Brain pericyte (primary cell): ENCODE results near the gene DNAH10.

ENCODE experiments used
- DNase-seq: peaks from one replicate; pipeline ENCODE4 v3.0.0-alpha.2; 2012; ENCODE audit warnings: low read depth, low spot score

The DNAH10 gene

DNA sequence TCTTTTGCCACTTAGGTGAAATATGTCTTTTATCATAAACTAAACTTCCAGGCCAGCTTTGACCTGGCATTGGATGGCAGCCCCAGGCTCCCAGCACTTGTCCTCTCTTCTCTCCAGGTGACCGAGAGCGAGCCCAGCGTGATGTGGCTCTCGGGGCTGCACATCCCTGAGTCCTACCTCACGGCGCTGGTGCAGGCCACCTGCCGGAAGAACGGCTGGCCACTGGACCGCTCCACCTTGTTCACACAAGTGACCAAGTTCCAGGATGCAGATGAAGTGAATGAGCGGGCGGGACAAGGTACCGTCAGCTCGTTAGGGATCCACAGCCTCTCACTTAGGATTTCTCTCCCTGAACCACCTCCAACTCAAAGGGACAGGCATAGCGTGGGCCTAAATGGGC is 171.1 kb downstream of the DNAH10 start:
- DNase-seq = no peak

DNA sequence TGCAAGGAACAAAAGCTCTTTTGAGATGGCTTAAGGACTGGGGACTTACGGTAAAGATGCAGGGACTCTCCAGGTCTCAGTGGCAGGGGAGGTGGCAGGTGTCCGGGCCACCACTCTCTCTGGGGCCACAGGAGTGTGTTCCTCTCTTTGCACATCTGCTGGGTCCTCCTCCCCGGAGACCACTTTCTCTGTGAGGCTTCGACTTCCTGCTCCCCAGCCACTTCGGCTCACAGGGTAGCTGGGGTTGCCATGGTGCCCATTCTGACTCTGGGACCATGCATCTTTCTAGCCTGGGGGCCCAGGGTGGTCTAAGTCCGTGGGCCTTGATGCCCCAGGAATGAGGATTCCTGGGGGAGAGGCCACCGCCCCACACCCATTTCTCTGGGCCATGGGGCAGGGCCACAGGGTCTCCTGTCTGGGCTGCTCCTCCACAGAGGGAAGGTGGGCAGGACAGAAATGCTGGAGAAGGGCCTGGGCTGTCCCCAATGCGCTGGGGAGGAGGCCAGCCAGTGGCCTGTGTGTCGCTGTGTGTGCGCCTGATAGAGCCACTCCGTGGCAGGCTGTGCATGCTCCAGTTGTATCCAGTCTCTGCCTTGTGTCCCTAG is 172.0 kb downstream of the DNAH10 start:
- DNase-seq = no peak

DNA sequence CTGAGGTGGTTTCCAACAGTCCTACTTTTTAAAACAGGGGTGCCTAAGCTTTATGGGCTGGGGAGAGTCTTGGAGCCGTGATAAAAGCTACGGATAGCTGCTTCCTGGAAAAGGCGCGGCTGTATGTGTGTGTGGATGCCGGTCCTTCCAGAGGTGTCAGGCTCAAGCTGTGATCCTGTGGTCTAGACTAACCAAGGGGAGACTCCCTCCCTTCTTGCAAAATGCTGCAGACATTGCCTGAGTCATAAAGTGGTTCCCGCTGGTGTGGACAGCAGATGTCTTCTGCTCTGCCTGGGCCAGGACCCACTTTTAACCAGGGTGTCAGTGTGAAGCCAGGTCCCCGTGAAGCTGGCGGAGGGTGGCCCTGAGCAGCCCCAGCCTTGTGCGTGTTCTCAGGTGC is 172.7 kb downstream of the DNAH10 start:
- no peak for DNase-seq

DNA sequence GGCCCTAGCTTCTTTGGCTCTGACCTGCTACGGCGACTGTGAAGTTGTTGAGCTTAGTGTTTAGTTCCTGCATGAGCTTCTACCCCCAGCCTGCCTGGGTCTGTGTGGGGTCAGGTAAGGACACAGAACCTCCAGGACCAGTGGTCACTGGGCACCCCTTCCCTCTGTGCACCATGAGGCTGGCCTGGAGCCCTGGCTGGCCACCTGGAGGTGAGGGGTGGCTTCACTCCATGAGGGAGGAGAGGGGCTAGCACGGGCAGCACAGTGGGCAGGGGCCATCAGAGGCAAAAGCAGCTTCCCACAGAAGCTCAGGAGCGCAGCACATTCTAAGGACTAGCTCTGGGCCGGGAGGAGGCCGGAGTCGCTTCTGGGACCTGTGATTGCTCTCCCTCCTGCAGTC is 173.9 kb downstream of the DNAH10 start:
- no peak for DNase-seq

DNA sequence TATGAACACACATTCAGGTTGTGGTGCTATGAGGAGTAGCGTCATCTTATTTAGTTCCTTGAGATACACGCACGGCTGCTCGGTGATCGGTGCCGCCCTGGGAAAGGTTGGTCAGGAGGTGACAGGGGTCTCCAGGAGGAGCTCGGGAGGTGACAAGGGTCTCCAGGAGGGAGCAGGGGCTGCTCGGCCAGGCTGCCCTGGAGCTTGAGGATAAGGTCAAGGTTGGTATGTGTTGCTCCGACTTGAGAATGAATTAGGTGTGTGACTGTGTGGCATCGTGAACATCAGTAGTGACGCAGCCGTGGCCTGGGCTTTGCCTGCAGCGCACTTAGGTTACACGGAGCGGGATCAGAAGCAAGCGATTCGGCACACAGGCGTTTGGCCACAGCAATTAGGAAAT is 174.4 kb downstream of the DNAH10 start:
- DNase-seq = no peak

DNA sequence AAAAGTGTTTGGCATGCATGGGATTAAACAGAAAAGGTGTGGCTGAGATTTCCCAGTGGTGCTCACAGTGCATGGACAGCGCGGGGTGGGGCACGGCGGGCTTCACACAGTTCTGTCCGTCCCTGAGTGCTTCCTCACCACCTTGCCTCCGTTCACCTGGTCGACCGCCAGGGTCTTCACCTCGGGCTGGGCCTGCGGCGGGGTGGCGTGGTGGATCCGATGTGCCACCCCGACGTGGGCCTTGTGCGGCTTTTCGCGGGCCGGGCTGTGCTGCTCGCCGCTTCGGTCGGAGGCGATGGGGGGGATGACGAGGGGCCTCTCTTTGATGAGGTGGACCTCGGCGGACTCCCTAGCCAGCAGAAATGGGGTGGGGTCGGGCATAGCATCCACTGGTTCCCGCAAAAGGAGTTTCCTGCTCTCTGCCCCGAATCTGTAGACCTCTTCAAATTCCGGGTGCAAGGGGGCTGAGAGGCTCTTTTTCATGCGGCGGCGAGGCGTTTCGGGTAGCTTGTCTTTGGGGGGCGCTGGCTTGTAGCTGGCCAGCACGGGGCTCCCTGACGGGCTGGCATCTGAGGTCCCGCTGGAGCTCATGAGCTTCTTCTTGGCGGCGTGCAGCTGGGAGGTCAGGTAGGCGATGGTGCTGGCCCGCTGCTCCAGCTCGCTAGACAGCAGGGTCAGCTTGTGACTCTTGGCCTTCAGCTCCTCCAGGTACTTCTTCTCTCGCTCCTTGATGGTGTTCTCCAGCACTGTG is 175.0 kb downstream of the DNAH10 start:
- DNase-seq = no peak

DNA sequence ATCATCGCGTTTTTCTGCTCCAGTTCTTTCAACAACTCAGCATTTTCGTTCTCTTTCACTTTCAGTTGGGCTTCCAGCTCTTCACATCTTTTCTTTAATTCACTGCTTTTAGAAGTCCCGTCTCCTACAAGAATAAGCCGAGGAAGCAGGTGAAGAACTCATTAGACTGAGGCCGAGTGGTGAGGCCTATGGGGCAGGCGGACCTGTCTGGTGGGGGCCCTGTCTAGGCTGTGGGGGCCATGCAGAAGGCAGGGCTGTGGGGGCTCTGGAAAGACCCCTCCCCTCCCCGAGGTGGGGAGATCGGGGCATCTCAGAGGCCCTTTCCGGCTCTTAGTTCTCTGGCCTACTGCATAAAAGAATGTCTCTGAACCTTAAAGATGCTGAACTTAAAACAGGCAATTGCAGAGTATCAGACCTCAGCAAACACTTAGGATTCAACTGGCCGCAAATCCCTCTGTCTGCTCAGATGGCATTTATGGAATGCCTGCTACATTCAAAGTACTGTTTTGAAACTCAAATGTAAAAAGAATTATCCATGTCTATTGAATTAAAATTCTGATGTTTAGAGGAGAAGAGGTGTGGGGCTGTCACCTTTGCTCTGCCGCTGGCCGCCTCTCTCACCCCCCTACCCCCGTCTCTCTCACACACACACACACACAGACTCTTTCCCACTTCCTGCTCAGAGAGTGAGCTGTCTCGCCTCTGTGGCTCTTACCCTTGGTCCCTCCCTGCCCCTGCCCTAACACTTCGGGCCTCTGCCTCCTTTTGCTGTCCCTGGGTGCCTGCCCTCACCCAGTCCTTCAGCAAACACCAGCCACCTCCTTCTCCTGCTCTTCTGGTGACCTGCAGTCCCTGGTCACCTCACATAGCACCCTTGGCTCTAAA is 175.8 kb downstream of the DNAH10 start:
- DNase-seq = no peak

DNA sequence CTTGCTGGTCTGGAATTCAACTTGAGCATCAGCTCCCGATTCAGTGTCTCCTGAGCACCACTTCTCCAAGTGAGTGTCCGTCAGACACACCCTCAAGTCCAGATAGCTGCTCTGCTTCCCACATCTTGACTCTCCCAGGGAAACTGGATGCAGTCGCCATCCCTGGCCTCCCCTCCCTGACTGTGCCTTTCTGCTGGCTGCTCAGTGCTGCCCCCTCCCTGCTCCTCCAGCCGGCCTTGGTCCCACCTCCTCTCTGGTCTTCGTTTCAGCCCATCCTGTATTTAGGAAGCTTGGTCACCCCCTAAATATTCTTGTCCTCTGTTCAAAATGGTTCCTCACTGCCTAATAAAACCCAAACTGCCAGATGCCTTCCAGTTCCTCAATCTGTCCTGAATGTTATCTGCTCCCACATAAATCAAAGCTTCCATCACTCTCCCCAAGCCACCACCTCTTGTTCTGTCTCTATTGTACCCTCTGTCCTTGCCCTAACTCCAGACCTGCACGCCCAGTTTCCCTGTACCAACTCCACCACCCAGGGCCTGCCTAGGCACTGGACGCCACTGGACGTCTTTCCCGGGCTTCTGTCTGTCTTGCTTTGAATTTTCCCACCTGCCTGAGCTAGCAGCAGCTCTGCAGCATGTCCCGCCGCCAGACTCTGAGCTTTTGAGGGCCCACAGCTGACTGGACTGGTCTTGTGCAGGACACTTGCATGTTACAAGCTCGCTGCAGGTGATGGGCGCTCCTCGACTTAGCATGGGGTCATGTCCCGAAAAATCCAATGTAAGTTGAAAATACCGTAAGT is 176.8 kb downstream of the DNAH10 start:
- DNase-seq = no peak

DNA sequence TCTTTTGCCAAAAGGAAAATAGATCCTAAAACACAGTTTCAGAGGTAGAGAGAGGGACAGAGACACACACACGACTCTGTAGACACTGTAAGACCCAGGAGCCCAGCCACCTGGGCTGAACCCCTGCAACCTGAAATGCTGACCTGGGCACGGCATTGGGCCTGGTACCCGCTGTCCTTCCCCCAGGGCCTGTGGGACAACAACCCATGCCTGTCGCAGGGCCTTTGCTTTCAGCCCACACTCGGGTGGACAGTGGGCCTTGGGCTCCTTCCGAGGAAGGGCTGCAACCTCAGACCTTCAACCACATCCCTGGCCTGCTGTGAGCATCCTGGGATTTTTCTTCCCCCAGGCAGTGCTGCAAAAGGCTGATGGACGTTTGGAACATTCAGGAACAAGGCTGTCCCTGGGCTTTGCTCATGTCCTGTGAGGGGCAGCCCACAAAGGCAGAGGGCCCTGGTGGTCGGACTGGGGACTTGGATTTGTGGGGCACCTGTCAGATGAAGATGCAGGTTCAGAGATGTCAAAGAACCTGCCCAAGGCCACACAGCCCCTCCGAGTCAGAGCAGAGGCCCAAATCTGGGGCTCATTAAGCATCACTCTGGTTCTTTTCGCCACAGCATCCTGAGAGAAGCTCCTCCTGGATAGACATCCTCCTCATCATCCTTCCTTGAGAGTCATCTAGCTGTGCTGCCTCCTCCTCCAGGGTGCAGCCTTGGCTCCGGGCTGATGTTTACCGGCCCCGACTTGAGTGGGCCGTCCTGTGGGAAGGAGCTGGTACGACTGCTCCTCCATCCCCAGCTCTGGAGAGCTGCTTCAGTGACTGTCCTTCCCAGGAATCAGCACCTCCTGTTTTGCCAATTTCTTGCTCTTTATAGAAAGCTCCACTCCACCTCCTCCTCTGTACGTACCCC is 177.9 kb downstream of the DNAH10 start:
- no peak for DNase-seq

DNA sequence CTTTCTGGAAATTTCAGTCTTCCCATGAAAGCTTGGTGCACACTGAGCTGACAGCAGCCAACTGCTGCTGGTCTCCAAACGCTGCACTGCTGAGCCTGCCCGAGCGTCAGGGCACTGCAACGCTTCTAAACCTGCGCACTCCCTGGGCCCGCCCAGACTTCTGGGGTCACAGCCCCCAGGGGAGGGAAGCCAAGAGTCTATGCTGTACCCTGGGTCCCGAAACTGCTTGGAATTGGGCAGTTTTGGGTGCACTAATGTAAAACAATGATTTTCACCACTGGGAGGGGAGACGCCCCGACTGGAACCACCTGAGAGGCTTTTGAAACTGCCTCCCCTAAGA is 178.5 kb downstream of the DNAH10 start:
- no peak for DNase-seq

DNA sequence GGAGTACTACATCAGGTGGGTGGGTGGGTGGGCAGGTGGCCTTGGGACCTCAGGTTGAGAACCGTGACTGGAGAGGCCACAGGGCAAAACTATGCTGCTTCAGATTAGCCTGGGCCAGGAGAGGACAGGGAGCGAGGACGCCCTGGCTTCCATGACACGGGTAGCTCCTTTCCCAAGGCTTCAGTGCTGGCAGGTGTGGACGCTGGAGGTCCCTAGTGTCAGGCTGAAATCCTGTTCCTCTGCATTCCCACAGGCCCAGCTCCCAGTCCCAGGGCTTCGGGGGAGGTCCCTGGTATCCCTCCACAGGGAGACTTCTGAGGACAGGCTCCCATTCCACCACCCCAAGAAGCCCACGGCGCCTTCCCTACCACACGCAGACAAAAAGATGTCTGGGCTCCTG is 178.9 kb downstream of the DNAH10 start:
- DNase-seq = no peak

DNA sequence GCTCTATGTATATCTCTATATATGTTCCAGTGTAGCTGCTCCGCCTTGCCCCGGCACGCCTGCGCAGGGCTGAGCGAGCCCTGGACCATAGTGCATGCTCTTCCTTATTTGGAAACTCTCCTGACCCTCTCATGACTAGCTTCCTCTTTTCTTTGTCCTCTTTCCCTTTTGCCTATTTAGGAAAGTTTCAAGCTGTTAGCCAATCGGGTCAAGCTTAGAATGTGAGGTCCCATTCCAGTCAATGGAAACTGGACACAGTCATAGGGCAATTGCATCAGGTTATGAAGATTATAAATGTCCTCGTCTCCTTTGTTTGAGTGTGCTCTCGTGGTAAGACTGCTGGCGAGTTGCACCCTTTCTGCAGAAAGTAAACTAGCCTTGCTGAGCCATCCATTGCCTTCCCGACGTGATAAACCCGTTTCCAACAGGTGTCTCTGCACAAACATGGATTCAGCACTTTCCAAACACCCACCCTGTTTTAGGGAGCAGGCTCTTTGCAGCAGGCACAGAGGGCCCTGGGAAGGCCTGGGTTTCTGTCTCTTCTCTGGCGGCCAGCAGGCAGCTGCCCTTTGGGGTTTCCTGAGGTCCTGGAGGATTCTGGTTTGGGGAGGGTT is 179.6 kb downstream of the DNAH10 start:
- DNase-seq = no peak

DNA sequence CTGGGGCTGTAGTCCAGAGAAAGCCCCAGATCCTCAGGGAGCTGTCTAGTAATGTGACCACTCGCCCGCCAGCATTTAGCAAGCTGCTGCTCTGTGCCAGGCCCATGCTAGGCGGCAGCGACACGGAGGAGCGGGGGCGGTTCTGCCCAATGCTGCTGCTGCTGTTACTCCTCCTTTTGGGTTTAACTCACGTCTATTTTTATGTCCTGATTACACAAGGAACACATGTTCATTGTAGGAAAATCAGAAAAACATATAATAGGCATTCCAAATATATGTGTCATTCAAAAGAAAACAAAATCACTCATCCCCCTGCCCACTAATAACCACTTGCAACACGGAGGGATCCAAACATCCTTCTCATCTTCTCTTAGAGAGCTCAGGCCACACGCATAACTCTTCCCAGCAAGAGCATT is 180.1 kb downstream of the DNAH10 start:
- peak; percentile 68 for DNase-seq

DNA sequence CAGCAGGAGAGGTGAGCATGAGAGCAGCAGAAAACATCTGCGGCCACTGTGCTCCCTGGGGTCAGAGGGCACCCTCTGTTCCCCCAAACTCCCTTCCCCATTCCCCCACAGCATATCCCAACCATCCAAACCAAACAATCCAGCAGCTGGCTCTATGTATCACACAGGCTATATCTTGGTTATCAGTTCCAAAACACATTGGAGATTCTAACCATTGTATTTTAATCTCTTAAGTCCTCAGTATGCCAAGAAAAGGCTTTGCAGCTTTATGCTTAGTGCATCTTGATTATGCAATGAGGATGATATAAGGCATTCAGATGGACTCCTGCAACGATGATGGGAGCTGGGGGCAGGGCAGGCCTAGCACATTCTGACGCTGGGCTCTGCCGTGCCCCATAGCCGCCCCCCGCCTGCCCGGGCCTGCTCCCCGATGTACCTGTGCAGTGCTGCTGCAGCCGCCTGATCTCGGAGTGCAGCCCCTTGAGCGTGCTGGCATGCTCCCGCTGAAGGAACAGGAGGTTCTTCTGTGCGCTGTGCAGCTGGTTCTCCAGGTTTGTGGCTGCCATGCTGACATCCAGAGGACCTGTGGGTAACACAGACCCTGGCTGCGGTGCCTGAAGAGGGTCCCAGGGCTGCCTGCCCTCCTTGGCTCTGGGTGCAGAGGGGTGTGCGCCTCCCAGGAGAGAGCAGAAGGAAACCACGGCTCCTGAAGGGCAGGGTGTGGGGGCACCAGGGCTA is 181.0 kb downstream of the DNAH10 start:
- no peak for DNase-seq

DNA sequence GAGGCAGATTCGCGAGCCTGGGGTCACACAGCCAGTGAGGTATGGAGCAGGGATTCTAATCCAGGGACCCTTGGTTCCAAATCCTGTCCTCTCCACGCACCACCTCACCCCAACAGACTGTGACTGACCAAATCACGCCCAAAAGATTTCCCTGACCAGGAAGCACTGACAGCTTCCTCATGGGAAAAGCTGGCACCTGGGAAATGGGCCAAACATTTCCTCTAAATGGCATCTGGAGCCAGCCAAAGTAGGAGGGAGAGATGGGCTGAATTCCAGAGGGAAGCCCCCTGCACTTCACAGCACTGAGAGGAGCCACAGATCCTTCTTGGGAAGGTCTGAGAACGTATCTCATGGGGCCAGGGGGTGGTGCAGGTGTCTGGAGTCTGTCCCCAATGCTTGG is 181.7 kb downstream of the DNAH10 start:
- no peak for DNase-seq

DNA sequence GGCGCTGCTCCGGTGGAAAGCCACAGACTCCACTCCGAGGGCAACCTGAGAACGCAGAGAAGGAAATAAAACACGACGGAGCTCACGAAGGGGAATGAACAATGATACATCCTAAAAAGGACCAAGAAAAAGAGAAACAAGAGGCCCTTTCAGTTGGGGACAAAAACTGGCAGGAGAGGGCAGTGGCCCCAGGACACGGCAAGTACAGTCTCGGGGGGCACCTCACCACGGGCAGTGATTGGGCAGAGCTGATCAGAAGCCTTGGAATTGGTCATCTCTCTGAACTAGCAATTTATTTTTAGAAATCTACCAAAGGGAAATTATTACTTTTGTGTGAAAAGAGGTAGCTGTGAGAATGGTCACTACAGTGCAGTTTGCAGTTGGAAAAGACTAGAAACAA is 182.6 kb downstream of the DNAH10 start:
- no peak for DNase-seq

DNA sequence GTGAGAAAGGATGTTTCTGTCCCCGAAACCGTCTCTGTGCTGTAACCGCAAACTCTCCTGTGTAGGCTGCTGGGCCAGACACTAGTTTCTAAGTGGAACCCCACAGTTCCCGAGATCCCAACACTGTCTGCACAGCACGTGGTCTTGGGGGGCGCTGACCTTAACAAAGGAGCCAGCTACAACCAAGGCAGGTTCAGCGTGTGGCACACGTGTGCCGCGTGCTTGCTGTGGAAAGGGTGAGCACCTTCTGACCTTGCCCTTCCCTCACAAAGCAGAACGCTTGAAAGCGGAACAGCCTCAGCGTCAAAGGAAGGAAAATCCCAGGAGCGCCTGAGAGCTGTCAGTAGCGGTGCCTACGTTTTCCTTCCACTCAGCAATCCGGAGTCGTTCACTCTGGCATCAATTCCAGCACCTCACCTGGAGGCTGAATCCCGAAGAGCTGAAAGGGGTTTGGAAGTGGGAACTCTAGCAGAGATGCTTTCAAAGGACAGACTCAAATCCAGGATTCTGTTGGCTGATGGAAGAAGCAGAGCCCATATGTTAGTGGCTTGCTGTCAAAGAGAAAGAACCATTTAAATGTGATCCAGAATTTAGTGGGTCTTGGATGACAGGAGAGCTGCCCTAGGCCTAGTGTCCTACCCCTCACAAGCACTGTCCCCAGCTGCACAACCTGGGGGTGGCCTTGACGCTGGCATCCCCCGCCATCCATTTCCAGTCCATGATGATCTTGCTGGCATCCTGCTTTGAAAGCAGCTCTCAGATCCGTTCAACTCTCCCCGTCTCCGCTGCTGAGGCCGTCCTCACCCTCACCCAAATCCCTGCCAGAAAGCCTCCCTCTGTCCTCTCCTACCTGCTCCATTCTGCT is 183.4 kb downstream of the DNAH10 start:
- no peak for DNase-seq

DNA sequence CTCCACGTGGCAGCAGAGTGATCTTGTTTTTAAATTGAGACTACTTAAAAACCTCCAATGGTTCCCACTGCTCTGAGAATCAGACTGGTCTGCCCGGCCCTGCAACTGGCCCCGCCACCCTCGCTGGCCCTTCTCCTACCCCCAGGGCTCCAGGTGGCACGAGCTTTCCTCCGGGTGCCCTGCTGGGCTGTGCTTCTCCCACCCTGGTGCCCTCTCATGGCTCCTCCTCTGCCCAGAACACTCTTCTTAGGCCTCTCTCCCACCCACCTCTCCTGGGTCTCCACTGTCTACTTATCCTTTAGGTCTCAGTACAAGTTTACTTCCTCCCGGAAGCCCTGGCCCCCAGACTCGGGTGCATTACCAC is 184.0 kb downstream of the DNAH10 start:
- DNase-seq = no peak
